ENCODE data around the gene PMM2.

DNA sequence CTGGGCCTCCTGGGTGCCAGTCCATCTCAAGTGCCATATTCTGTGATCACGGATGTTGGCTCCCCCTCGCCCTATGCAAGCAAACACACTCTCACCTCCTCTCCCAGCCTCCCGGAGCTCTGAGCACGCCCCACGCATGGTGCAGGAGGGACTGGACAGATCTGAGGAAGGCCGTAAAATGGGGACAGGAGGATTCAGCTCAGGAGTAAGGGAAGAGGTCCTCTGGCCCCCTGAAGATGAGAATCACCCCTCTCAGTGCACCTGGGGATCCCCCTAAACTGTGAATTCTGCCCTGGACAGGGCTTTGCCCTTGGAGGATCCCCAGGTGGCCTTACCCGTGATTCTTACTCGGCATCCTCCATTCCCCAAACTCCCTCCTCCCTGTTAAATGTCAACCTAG, 15.8 kb upstream of the PMM2 start:
- no peak for TF ChIP-seq POLR2AphosphoS5 (IDR thresholded peaks at IDR 0.05)
- no peak for TF ChIP-seq EP300 (IDR thresholded peaks at IDR 0.05)
